ENCODE results near the gene SCARF2. TPM values are rescaled to one million over a fixed set of nuclear protein-coding genes. Genes with fewer than 3 reads are reported as not detected.
"Not testable (repeated sequence)": the region's sequence is repeated elsewhere in the genome, so short reads cannot be mapped to it uniquely, and the experiment has no call there.

The SCARF2 gene
- total and polyA plus RNA-seq, 7 donors = under 0.01 to 12.8 (median 6.4) TPM

GRCh38 chr22:20418211-20418788 lies 19.3 kb downstream of the SCARF2 start:
- TF ChIP-seq EP300 (IDR thresholded peaks at IDR 0.05) (no peak), POLR2AphosphoS5 (IDR thresholded peaks at IDR 0.05) (peak in 2 of 4 donors; percentile 18 to 46), CTCF (IDR thresholded peaks at IDR 0.05) (peak; percentile 62 to 74 (median 68)), POLR2A (IDR thresholded peaks at IDR 0.05) (no peak)
- no peaks in the 10 kb centered on the region for H3K36me3 ChIP-seq
- peak; percentile 96 for DNase-seq
- no peaks in the 10 kb centered on the region for H3K9me3 ChIP-seq
- H3K4me3 ChIP-seq = peak overlapping the region in 3 of 4 donors; percentile 40 to 45 (median 44)
- peak overlapping the region; percentile 60 to 69 (median 64) for H3K27ac ChIP-seq
- H3K4me1 ChIP-seq = peaks cover 0 to 20% (median 16%) of the 10 kb centered on the region in 4 donors
- no peaks in the 10 kb centered on the region for H3K27me3 ChIP-seq
- intact Hi-C loops (cut with DNase I) = loop anchor here (1.0 kb wide), 2 partner anchors 38 to 78 kb away; no protein-coding TSS in a partner anchor
- 12 to 24% methylated on average over 42 of the region's 42 CpGs for WGBS, 2 donors

GRCh38 chr22:20415699-20416098 lies 21.9 kb downstream of the SCARF2 start:
- H3K36me3 ChIP-seq; H3K27me3 ChIP-seq; intact Hi-C loops (cut with DNase I): not testable (repeated sequence)

GRCh38 chr22:20415241-20415640 lies 22.4 kb downstream of the SCARF2 start:
- WGBS, 2 donors = 92 to 96% methylated on average over 3 of the region's 3 CpGs
- H3K36me3 ChIP-seq; H3K27ac ChIP-seq; H3K4me1 ChIP-seq; H3K27me3 ChIP-seq; H3K4me3 ChIP-seq; H3K9me3 ChIP-seq; intact Hi-C loops (cut with DNase I): not testable (repeated sequence)
- DNase-seq = peak; percentile 22

More at GRCh38 chr22:20415699-20416098, 21.9 kb downstream of the SCARF2 start:
- H3K4me3 ChIP-seq, H3K9me3 ChIP-seq, H3K27ac ChIP-seq, H3K4me1 ChIP-seq, DNase-seq: not testable (repeated sequence)
- WGBS, 2 donors = 75 to 82% methylated on average over 3 of the region's 3 CpGs

GRCh38 chr22:20414450-20414849 lies 23.2 kb downstream of the SCARF2 start:
- no peaks in the 10 kb centered on the region for H3K9me3 ChIP-seq
- WGBS, 2 donors = 57 to 85% methylated on average over 3 of the region's 3 CpGs
- H3K4me1 ChIP-seq = peaks cover 0 to 8% (median 4%) of the 10 kb centered on the region in 4 donors
- H3K27me3 ChIP-seq = no peaks in the 10 kb centered on the region
- no peaks in the 10 kb centered on the region for H3K36me3 ChIP-seq
- intact Hi-C loops (cut with DNase I) = no loop called here
- TF ChIP-seq CTCF (IDR thresholded peaks at IDR 0.05) (no peak), EP300 (IDR thresholded peaks at IDR 0.05) (no peak), POLR2AphosphoS5 (IDR thresholded peaks at IDR 0.05) (no peak), POLR2A (IDR thresholded peaks at IDR 0.05) (no peak)
- no peak overlapping the region for H3K4me3 ChIP-seq
- H3K27ac ChIP-seq = no peak overlapping the region
- peak; percentile 7 for DNase-seq

- no peak for DNase-seq
- H3K4me3 ChIP-seq = no peak overlapping the region
- intact Hi-C loops (cut with DNase I) = no loop called here
- no peaks in the 10 kb centered on the region for H3K36me3 ChIP-seq
- TF ChIP-seq POLR2AphosphoS5 (IDR thresholded peaks at IDR 0.05) = no peak
- TF ChIP-seq CTCF (IDR thresholded peaks at IDR 0.05) = no peak
- no peak for TF ChIP-seq POLR2A (IDR thresholded peaks at IDR 0.05)
- no peaks in the 10 kb centered on the region for H3K27me3 ChIP-seq
- no peak overlapping the region for H3K27ac ChIP-seq
- 78 to 88% methylated on average over 5 of the region's 5 CpGs for WGBS, 2 donors
- peaks cover 0 to 8% (median 4%) of the 10 kb centered on the region in 4 donors for H3K4me1 ChIP-seq
- H3K9me3 ChIP-seq = no peaks in the 10 kb centered on the region
Observed at GRCh38 chr22:20414059-20414440, 23.6 kb downstream of the SCARF2 start.
